H54 (cell line): ENCODE data around the gene TRMT2A.

ENCODE experiments used
- DNase-seq: peaks from one replicate; pipeline ENCODE4 v3.0.0; 2011; ENCODE audit warnings: low spot score, mixed read lengths; ENCODE audit not compliant: insufficient read length
- FAIRE-seq: peaks from 3 replicates; lab custom pipeline; 2011; peaks lifted over from hg19 to GRCh38; lab: Jason Lieb, UNC
- POLR2A ChIP-seq: IDR thresholded peaks from 2 replicates; pipeline ENCODE4 v1.6.1; 2011; ENCODE audit warnings: low read depth, mild to moderate bottlenecking, low read length

The TRMT2A gene

DNA sequence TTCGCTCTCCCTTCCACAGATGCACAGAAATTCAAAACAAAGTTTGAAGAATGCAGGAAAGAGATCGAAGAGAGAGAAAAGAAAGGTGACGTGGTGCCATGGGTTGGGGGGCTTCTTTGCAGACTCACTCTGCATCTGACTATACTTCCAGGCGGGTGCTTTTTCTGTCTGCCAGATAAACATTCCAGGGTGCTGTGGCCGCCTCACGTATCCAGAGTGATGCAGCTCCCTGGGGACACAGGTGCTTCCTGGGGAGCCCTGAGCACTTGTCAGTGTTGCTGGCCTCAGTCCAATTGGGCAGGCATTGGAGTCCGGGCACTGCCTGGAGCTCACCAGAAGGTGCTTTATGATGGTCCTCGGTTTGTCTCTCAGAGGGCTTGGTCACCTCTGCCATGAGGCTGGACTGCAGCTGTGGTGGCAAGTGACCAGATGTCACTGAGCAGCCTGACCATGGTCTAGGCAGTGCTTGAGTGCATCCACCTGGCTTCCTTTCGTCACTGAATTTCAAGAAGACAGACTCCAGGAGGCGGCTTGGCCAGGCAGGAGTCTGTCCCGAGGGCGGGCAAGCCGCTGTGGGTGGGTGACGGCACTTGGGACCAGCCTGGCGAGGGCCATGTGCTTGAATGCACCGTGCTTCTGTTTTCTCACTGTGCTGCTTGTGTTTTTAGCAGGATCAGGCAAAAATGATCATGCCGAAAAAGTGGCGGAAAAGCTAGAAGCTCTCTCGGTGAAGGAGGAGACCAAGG is 9.4 kb upstream of the TRMT2A start:
- TF ChIP-seq POLR2A = no peak

DNA sequence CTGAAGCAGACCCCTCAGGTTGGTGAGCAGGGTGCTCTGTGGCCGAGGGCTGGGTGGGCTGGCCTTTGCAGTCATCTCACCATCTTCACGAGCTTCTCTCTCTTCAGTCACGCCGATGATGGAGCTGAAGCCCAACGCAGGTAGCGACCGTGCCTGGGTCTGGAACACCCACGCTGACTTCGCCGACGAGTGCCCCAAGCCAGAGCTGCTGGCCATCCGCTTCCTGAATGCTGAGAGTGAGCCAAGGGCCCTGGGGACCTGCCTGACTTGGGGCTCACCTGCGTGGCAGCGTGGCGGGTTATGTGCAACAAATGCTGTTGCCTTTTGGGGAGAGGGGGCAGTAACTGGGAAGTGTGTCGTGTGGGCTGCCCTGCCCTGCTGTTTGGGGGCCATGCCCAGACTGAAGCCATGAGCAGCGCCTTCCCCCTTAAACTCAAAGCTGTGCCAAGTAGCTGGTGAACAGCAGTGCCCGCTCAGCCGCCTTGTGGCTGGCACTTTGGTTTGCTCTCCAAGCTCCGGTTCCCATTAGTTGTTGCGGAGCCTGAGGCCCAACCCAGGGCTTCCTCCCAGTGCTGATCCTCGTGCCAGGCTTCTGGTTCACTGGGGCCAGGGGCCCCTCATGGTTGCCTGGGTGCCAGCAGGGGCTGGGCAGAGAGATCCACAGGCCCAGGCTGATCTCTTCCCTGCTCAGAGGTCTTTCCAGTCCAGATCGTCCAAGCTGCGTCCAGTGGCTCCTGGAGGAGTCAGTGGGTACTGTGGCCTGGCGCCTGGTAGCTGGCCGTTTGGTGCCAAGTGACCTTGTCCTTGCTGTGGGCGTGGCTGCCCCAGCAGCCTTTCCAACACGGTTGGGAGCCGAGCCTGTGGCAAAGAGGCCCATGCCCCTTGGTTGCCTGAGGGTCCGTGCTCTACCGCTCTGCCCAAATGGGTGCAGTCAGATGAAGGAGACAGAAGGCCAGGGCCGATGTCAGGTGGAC is 8.5 kb upstream of the TRMT2A start:
- FAIRE-seq (no peak), DNase-seq (no peak)
- no peak for TF ChIP-seq POLR2A

More for the DNA sequence above, 9.4 kb upstream of the TRMT2A start:
- FAIRE-seq = no peak
- no peak for DNase-seq

DNA sequence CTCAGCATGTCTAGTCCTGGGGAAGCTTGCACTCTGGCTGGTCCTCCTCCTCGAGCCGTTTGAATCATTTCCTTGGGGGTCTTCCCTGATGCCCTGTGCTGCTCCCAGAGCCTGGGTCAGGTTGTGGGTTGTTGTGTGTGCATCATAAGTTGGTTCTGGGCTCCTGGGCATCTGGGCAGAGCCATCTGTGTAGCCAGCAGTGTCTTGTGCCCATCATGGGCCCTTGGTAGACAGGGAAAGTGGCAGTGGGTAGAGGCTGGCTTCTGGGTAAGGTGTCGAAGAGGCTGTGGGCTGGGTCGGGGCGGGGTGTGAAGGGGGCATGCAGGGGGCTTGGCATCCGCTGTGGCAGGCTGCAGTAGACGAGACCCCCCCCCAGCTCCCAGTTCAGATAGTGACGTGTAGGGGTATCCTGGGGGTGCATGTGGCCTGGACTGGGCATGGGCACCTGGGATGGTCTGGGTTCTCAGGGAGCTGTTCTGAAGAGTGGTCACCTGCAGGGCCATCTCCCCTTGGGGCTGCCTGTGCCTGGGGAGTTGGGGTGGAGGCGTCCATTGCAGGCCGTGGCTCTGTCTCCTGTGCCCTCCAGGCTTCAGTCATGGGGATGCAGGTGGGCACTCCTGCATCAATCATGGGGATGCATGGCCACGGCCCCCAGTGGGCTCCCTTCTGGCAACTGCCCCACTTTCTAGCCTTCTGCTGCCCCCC is 7.2 kb upstream of the TRMT2A start:
- FAIRE-seq (no peak), DNase-seq (no peak)
- TF ChIP-seq POLR2A = no peak

DNA sequence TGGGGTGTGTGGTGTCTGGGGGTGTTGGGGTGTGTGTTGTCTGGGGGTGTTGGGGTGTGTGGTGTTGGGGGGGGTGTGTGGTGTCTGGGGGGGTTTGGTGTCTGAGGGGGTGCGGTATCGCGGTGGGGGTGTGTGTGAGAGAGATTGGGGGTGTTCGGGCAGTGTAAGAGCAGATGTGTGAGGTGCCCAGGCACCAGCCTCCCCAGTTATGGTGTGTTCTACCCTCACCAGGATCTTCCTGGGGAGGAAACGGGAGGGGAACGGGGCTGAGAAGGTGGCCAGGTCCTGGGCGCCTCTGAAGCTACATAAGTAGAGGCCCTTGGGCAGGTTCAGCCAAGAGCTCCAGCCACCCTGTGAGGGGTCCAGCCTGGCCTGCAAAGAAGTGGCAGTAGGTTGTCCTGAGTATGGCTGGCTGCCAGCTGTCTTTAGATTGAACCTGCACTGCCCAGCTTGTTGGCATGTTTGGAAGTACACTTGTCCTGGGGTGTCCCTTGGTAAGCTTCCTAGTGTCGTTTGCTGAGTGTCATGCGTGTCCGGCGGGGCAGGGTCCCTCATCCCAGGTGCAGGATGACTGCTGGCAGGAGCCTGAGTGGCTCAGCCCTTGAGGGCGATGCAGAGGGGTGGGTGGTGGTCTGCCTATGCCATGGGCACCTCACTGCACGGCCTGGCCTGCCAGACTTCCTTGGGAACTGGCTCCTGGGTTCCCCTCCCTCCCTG is 6.5 kb upstream of the TRMT2A start:
- no peak for TF ChIP-seq POLR2A
- DNase-seq (no peak), FAIRE-seq (no peak)

DNA sequence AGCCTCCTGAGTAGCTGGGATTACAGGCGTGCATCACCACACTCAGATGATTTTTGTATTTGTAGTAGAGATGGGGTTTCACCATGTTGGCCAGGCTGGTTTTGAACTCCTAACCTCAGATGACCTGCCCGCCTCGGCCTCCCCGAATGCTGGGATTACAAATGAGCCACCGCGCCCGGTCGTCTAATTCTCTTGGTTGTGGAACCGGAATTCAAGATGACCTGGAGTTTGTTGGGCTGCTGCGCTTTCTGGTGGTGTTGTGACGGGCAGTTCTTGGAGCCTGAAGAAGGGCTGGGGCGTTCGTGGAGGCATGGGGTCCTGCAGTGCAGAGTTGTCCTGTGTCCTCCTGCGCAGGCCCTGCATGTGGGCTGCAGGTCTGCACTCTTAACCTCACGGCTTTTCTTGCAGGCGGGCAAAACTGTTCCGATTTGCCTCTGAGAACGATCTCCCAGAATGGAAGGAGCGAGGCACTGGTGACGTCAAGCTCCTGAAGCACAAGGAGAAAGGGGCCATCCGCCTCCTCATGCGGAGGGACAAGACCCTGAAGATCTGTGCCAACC is 4.9 kb upstream of the TRMT2A start:
- FAIRE-seq (no peak), DNase-seq (no peak)
- no peak for TF ChIP-seq POLR2A

- no peak for DNase-seq
- no peak for FAIRE-seq
- TF ChIP-seq POLR2A = no peak
These were observed 1.4 kb upstream of the TRMT2A start for GRCh38 chr22:20118300-20119020.

DNA sequence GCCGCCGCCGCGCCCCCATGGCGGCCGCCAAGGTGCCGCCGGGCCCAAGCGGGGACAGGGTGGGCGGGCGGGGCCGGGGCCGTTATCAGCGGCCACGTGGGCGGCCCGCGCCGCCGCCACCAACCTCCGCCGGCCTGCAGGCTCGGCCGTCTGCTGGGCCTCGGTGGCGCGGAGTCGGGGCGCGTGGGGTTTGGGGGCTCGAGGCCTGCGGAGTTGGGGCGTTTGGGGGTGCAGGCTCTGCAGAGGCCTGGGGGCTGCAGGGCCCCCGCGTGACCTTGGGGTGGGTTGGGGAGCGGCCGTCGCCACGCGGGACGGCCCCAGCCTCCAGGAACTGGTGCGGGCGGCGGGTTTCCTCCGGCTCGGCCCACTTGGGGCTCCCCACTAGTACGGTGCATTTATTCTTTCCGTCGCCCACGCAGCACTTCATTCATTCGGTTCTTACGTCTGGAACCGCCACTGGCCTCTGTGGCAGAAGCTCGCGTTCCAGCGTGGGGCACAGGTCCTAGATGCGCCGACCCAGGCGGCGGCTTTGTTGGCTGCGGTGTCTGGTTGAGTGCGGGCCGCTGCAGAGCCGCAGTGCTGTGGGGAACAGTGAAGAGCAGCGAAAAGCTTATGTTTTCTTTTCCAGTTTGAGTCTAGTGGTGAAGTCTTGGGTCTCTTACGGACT is 740 bp upstream of the TRMT2A start:
- DNase-seq = no peak
- FAIRE-seq = no peak
- no peak for TF ChIP-seq POLR2A

DNA sequence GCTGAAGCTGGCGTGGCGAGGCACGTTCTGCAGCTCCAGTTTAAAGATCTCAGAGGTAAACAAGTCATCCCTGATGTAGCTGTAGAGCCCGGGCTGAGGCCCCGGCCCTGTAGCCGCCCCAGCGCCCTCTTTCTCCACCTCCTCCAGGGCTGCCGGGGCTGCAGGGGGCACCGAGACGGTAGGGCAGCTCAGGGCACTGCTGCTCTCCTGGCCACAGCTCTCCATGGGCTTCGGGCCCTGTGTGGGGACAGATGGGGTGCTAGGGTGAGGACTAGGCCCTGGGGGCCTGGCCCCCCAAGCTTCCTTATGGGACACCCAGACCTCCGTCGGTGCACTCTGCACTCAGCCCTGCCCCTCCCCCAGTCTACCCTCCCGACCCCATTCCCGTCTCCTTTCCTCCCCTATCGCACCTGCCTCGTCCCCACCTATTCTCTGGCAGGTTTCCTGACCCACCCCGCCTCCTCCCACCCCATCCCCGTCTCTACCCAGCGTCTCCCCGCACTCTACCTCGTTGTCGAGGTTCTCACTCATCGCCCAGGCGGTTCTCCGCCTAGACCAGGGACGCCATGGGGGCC is 563 bp downstream of the TRMT2A start:
- TF ChIP-seq POLR2A = no peak
- FAIRE-seq (no peak), DNase-seq (no peak)

DNA sequence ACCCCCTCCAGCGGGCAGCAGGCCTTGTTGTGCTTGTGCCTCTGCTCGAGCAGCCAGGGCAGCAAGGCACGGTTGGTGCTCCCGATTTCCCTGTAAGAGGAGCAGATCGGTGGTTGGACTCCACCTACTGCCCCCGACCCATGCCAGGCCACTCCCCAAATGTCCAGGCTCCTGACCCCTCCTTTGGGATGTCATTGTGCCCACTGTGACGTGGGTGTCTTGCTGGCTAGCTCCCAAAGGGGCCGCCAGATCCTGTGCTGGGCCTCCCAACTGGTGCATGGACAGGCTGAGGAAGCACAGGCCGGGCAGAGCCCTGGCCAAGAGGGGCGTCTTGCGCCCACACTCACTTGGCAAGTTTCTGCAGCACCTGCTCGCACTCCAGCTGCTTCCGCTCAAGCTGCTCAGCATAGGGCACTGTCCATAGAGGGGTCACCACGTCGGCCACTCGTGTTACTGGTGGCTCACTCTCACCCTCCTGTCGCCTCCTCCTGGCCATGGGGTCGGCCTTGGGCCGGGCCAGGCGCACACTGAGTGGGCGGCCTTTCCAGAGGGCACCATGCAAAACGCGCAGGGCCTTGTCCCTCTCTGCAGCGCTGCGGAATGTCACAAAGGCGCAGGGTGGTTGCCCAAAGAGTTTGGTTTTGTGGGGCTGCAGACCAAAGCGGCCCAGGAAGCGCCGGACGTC is 1.2 kb downstream of the TRMT2A start, which contains the start of gene RANBP1:
Gene RANBP1 (plus strand): TSS at position 414 of the 685 bp plus-strand sequence. CDS start 81 bp downstream, at position 495.
- no peak for FAIRE-seq
- TF ChIP-seq POLR2A = no peak
- no peak for DNase-seq

- no peak for TF ChIP-seq POLR2A
- no peak for FAIRE-seq
- no peak for DNase-seq
These were observed 2.2 kb downstream of the TRMT2A start for GRCh38 chr22:20114506-20115475.
